GM18498 (cell line): ENCODE data around the gene HMGCL.
"Not testable (repeated sequence)": the region's sequence is repeated elsewhere in the genome, so short reads cannot be mapped to it uniquely, and the experiment has no call there.

ENCODE experiments used
- ATAC-seq: cut with Tn5 transposase; IDR thresholded peaks from one replicate; pipeline ENCODE4 v1.9.1; 2021; ENCODE audit warnings: mild to moderate bottlenecking, moderate library complexity; ENCODE audit not compliant: unreplicated experiment

Gene HMGCL

DNA sequence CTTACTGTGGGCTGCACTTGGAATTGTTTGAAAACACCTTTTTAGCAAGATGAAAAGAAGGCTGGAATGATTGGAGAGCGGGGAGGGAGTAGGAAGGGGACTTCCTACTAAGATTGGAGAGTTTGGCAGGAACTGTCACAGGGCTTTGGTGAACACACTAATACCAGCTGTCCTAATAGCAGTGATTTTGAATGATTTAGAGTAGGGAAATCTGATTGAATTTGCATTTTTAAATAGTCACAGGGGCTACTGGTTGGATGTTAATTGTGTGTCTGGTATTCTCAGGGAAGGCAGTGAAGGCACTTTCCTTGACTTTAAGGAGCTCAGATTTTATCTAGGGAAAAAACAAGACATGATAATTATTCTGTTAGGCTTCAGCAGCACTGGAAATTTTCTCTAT, 2.5 kb upstream of the HMGCL start:
- ATAC-seq: no peak

GRCh38 chr1:23826590-23826989, 1.4 kb upstream of the HMGCL start:
- not testable (repeated sequence) for ATAC-seq

GRCh38 chr1:23825762-23826522, 713 bp upstream of the HMGCL start:
- peak; percentile 47 for ATAC-seq

- no peak for ATAC-seq
Measured at GRCh38 chr1:23824711-23825075, 536 bp downstream of the HMGCL start.

- ATAC-seq: no peak
Measured at GRCh38 chr1:23823767-23824166, 1.5 kb downstream of the HMGCL start.

DNA sequence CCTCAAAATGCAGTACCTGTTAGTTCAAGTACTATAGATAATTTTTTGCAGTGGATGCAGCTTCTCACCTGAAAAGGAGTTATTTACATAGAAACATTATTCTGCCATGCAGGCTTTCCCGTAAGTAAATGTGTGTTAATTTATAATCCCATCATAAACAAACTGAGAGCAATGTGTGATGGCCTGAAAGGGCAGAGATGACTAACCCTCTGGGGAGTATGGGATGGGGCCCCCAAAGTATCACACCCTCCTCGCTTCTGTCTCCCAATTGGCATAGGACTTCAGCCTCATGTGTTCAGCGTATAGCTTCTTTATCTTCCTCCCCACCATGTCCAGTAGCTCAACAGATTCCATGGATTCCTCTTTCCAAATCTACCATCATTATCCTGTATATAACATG, 7.6 kb downstream of the HMGCL start:
- no peak for ATAC-seq

DNA sequence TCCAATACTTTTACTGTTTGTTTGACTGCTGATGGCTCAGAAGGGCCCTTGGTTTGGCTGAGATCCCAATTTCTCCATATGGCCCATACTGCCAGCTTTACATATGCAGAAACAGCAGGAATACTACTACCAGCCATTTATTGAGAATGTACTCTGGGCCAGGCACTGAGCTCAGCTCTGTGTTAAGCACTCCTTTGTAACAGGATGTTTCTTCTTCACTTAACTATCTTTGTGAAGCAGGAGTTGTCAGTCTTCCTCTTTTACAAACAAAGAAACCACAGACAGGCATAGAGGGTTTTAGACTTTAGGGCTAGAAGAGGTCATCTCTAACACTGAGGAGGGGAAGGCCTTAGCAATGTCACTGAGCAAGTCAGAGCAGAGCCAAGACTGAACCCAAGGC, 8.3 kb downstream of the HMGCL start:
- no peak for ATAC-seq

DNA sequence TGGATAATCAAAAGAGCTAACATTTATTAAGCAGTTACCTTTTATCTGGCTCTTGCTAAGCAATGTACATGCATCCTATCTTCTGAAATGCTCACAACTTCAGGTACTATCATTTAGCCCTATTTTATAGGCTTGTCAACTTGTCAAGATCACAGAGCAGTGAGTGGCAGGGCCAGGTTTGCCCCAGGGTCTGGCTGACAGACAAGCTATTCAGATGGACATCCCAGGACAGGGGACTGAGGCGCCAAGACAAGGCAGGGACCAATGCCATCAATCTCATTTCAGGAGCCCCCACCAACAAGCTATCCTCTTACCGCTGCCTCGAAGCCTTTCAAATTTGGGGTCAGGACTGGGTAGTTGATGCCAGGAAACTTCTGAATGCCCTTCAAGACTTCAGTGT, 8.9 kb downstream of the HMGCL start:
- no peak for ATAC-seq

GRCh38 chr1:23814016-23814415, 11.2 kb downstream of the HMGCL start:
- no peak for ATAC-seq

- ATAC-seq: peak; percentile 66
Measured at GRCh38 chr1:23810818-23811540, 14.2 kb downstream of the HMGCL start.

GRCh38 chr1:23809751-23810171, 15.5 kb downstream of the HMGCL start:
- ATAC-seq: peak; percentile 61

DNA sequence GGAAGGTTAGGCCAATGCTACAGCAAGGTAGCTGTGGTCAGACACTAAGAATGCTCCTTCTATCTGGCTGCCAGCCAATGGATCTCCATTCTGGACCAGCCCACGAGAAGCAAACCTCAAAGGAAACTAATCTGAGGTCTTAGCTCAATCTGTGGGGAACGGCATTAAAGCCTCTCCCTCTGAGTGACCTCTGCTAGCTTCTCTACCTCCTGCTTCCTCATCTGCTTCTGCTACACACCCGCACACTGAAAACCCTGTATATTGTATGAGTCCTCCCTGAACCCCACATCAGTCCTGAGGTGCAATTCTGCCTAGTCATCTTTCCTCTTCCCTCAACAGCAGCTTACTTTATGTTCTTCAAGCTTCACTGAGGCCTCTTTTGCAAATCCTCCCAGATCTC, 17.8 kb downstream of the HMGCL start:
- no peak for ATAC-seq

DNA sequence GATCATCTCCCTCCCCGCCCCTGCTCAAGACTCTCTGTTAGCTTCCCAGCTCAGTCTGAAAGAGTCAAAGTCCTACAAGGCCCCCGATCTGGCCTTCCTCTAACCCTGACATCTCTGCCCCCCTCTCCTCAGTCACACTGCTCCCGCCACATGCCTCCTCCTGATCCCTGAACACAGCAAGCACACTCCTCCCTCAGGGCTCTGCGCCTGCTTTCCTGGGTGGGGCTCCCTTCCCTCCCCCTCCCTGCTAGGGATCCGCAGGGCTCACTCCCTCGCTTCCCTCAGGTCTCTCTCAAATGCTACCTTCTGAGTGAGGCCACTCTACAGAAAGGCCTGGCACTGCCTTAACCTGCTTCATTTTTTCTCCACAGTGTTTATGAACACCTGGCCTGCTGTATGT, 18.9 kb downstream of the HMGCL start:
- ATAC-seq: no peak

GRCh38 chr1:23805025-23805424, 20.2 kb downstream of the HMGCL start:
- no peak for ATAC-seq

- no peak for ATAC-seq
Measured at GRCh38 chr1:23804183-23804835, 20.9 kb downstream of the HMGCL start.

DNA sequence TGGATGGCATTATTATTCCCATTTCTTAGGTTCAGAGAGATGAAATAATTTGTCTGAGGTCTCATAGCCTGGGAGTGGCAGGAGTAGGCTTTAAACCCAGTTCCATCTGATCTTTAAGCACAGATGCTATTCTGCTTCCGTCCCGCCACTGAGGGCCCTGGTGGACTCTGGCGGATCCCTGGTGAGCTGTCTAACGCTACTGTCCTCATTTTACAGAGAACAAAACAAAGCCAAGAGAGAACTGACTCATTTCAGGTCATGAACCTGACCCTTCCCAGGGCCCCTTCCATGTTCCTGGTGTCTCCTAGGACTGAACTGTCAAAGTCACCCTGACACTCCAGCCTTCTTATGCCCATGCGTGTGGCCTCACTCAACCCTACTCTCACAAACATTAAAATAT, 21.6 kb downstream of the HMGCL start:
- ATAC-seq: no peak

GRCh38 chr1:23802809-23803342, 22.4 kb downstream of the HMGCL start:
- not testable (repeated sequence) for ATAC-seq

DNA sequence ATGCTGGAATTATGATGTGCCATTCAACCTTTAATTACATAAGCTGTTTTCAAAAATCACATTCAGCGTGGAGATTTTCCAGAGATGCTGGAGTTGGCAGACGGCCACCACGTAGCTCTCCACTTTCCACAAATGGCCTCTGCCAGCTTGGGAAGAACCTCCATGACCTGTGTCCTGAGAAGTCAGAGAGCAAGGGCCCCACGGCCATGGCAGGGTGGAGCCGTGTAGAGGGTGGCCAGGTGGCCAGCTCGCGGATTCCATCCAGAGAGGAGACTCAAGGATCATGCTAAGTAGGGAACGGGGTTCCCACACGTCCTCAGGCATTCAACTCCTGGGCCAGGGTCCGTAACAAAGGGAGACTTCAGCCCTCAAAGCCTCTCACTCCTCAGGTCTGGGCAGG, 23.4 kb downstream of the HMGCL start:
- no peak for ATAC-seq

DNA sequence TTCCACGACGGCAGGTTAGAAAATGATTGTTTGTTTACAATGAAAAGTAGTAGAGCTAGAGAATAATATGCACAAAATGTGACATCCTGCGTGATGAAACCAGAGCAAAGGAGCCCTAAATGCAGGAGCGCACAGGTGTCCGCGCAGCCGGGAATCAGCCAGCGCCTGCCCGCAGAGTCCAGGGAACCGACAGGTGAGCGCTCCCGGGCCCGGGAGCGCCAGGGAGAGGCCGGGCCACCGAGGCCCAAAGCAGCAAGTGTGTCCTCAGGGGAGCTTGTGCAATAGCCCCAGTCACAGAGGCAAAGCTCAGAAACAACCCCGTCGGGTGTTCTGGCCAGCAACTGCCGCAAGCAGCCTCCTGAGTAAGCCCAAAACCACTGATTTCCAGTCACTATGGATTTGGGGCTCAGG, 23.9 kb downstream of the HMGCL start:
- ATAC-seq: no peak

- ATAC-seq: peak; percentile 79
Measured at GRCh38 chr1:23800400-23801337, 24.6 kb downstream of the HMGCL start, which contains the start of gene GALE. Gene GALE (minus strand): TSS chr1:23800754. CDS start chr1:23799007, 1,747 bp downstream.
